AG09319 (cell line): ENCODE data around the gene FKBP4.

Source experiments
- DNase-seq: peaks from one replicate; pipeline ENCODE4 v3.0.0-alpha.2; 2010; ENCODE audit warnings: low read depth; ENCODE audit errors: extremely low read depth
- CTCF ChIP-seq: IDR thresholded peaks from 2 replicates; pipeline ENCODE4 v1.5.1; 2011; ENCODE audit warnings: low read depth, mild to moderate bottlenecking, inconsistent platforms, low read length, moderate library complexity

Gene FKBP4

GRCh38 chr12:2819810-2820209 is 25.0 kb downstream of the FKBP4 start:
- no peak for TF ChIP-seq CTCF
- DNase-seq = no peak

GRCh38 chr12:2820432-2820831 is 25.7 kb downstream of the FKBP4 start:
- no peak for TF ChIP-seq CTCF
- no peak for DNase-seq

- no peak for TF ChIP-seq CTCF
- no peak for DNase-seq
These were observed 28.7 kb downstream of the FKBP4 start for GRCh38 chr12:2823483-2823882.

GRCh38 chr12:2824541-2824940 is 29.8 kb downstream of the FKBP4 start:
- no peak for DNase-seq
- TF ChIP-seq CTCF = no peak

GRCh38 chr12:2825132-2825531 is 30.4 kb downstream of the FKBP4 start:
- no peak for DNase-seq
- no peak for TF ChIP-seq CTCF

- TF ChIP-seq CTCF = no peak
- DNase-seq = no peak
These were observed 31.3 kb downstream of the FKBP4 start for GRCh38 chr12:2826036-2826435.

GRCh38 chr12:2826721-2827515 is 32.1 kb downstream of the FKBP4 start:
- TF ChIP-seq CTCF = no peak

More at GRCh38 chr12:2826721-2827515, 32.1 kb downstream of the FKBP4 start:
- DNase-seq = no peak
